Measurements from ENCODE around the gene PCNT. TPM values are rescaled to one million over a fixed set of nuclear protein-coding genes. Genes with fewer than 3 reads are reported as not detected.

The PCNT gene
- total RNA-seq, 1 donor = 19.2 TPM

DNA sequence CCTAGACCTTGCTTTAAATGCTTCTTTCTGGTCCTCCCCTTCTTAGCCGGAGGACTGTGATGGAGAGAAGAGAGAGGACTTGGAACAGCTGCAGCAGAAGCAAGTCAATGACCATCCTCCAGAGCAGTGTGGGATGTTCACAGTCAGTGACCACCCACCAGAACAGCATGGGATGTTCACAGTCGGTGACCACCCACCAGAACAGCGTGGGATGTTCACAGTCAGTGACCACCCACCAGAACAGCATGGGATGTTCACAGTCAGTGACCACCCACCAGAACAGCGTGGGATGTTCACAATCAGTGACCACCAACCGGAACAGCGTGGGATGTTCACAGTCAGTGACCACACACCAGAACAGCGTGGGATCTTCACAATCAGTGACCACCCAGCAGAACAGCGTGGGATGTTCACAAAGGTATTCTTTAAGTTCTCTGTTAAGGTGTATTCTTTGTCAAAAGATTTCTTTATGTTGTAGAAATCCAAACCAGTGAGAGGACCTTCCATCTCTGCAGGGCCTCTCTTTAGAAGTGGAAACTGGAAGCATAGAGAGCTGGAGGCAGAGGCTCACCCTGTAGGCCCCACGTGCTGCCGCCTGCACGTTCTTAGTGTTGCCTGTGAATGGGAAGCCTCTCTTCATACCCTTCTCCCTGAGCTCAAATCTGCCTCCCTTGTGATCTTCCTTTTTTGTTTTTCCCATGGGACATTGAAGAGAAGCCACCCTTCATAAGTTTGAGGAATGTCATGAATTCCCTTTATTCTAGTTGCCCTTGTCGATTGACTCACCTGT, 10.6 kb downstream of the PCNT start:
- TF ChIP-seq CTCF (IDR thresholded peaks at IDR 0.05; ENCODE audit: extremely low read depth, low read depth, low read length) = no peak
- DNase-seq (ENCODE audit: insufficient read length, low spot score, missing footprints) = peak; percentile 13
- H3K4me1 ChIP-seq (ENCODE audit: insufficient read depth, low read length) = peaks cover 14% of the 10 kb centered on the region
- no peak overlapping the region for H3K4me3 ChIP-seq (ENCODE audit: insufficient read depth, low read length)
- H3K27ac ChIP-seq (ENCODE audit: low read depth, low read length) = no peak overlapping the region
- H3K27me3 ChIP-seq (ENCODE audit: insufficient read depth, low read length) = no peaks in the 10 kb centered on the region
- H3K79me2 ChIP-seq (ENCODE audit: insufficient read depth, low read length) = peaks cover 47% of the 10 kb centered on the region
- no peaks in the 10 kb centered on the region for H3K9me3 ChIP-seq (ENCODE audit: low read depth, low read length)
- H3K4me2 ChIP-seq (ENCODE audit: insufficient read depth, low read length) = no peak overlapping the region
- no peak overlapping the region for H2AFZ ChIP-seq (ENCODE audit: low read length)
- H3K36me3 ChIP-seq (ENCODE audit: insufficient read depth, low read length) = peaks cover 52% of the 10 kb centered on the region
- peaks cover 7% of the 10 kb centered on the region for H4K20me1 ChIP-seq (ENCODE audit: insufficient read depth, low read length)

DNA sequence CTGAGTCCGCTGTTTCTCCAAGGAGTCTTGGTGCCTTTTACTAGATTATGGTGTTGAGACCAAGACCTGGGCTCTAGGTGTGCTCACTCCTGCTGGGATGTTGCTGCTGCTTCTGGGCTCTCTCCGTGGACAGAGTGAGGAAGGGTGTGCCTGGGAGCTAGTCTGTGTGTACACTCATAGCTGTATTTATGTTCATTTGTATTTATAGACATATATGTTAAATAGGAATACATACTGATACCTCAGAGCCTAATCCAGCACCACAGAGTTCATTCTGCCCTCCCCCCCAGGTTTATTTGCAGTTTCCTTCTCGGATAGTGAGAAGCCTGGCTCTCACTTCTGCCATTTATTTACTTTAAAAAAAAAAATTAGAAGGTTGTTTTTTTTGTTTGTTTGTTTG, 12.6 kb downstream of the PCNT start:
- Histone ChIP-seq H3K4me1 (ENCODE audit: insufficient read depth, low read length) (peaks cover 14% of the 10 kb centered on the region), H3K36me3 (ENCODE audit: insufficient read depth, low read length) (peaks cover 48% of the 10 kb centered on the region), H3K79me2 (ENCODE audit: insufficient read depth, low read length) (peaks cover 41% of the 10 kb centered on the region), H3K27ac (ENCODE audit: low read depth, low read length) (no peak overlapping the region), H3K4me3 (ENCODE audit: insufficient read depth, low read length) (no peak overlapping the region), H3K4me2 (ENCODE audit: insufficient read depth, low read length) (no peak overlapping the region), H3K27me3 (ENCODE audit: insufficient read depth, low read length) (no peaks in the 10 kb centered on the region), H2AFZ (ENCODE audit: low read length) (no peak overlapping the region), H4K20me1 (ENCODE audit: insufficient read depth, low read length) (peaks cover 7% of the 10 kb centered on the region), H3K9me3 (ENCODE audit: low read depth, low read length) (no peaks in the 10 kb centered on the region)
- DNase-seq (ENCODE audit: insufficient read length, low spot score, missing footprints) = peak; percentile 59
- TF ChIP-seq CTCF (IDR thresholded peaks at IDR 0.05; ENCODE audit: extremely low read depth, low read depth, low read length) = no peak

- H3K4me1 ChIP-seq (ENCODE audit: insufficient read depth, low read length) = no peaks in the 10 kb centered on the region
- peak; percentile 15 for DNase-seq (ENCODE audit: insufficient read length, low spot score, missing footprints)
- no peak overlapping the region for H3K4me2 ChIP-seq (ENCODE audit: insufficient read depth, low read length)
- H3K36me3 ChIP-seq (ENCODE audit: insufficient read depth, low read length) = peaks cover 41% of the 10 kb centered on the region
- H3K4me3 ChIP-seq (ENCODE audit: insufficient read depth, low read length) = no peak overlapping the region
- H3K27ac ChIP-seq (ENCODE audit: low read depth, low read length) = no peak overlapping the region
- H4K20me1 ChIP-seq (ENCODE audit: insufficient read depth, low read length) = peaks cover 5% of the 10 kb centered on the region
- H3K79me2 ChIP-seq (ENCODE audit: insufficient read depth, low read length) = peaks cover 50% of the 10 kb centered on the region
- no peaks in the 10 kb centered on the region for H3K27me3 ChIP-seq (ENCODE audit: insufficient read depth, low read length)
- H2AFZ ChIP-seq (ENCODE audit: low read length) = no peak overlapping the region
- H3K9me3 ChIP-seq (ENCODE audit: low read depth, low read length) = no peaks in the 10 kb centered on the region
- TF ChIP-seq CTCF (IDR thresholded peaks at IDR 0.05; ENCODE audit: extremely low read depth, low read depth, low read length) = no peak
These were observed 17.0 kb downstream of the PCNT start for GRCh38 chr21:46340998-46341397.

GRCh38 chr21:46344219-46344915, 20.4 kb downstream of the PCNT start:
- no peaks in the 10 kb centered on the region for H3K27me3 ChIP-seq (ENCODE audit: insufficient read depth, low read length)
- H3K4me2 ChIP-seq (ENCODE audit: insufficient read depth, low read length) = no peak overlapping the region
- peaks cover 36% of the 10 kb centered on the region for H3K79me2 ChIP-seq (ENCODE audit: insufficient read depth, low read length)
- H3K36me3 ChIP-seq (ENCODE audit: insufficient read depth, low read length) = peaks cover 41% of the 10 kb centered on the region
- DNase-seq (ENCODE audit: insufficient read length, low spot score, missing footprints) = peak; percentile 18
- no peaks in the 10 kb centered on the region for H3K9me3 ChIP-seq (ENCODE audit: low read depth, low read length)
- H3K27ac ChIP-seq (ENCODE audit: low read depth, low read length) = no peak overlapping the region
- H2AFZ ChIP-seq (ENCODE audit: low read length) = no peak overlapping the region
- no peak for TF ChIP-seq CTCF (IDR thresholded peaks at IDR 0.05; ENCODE audit: extremely low read depth, low read depth, low read length)
- peaks cover 5% of the 10 kb centered on the region for H3K4me1 ChIP-seq (ENCODE audit: insufficient read depth, low read length)
- no peak overlapping the region for H3K4me3 ChIP-seq (ENCODE audit: insufficient read depth, low read length)
- H4K20me1 ChIP-seq (ENCODE audit: insufficient read depth, low read length) = peaks cover 4% of the 10 kb centered on the region
